Activated naive CD4-positive, alpha-beta T cell treated with anti-CD3 and anti-CD28 coated beads, Interleukin-2, amount 50 U/mL, for 16 hours (primary cell): ENCODE data around the gene SARS2.
"Not testable (repeated sequence)": the region's sequence is repeated elsewhere in the genome, so short reads cannot be mapped to it uniquely, and the experiment has no call there.

Source experiments
- DNase-seq: peaks from one replicate; pipeline ENCODE4 v3.0.0-alpha.2; 2020

SARS2 gene

DNA sequence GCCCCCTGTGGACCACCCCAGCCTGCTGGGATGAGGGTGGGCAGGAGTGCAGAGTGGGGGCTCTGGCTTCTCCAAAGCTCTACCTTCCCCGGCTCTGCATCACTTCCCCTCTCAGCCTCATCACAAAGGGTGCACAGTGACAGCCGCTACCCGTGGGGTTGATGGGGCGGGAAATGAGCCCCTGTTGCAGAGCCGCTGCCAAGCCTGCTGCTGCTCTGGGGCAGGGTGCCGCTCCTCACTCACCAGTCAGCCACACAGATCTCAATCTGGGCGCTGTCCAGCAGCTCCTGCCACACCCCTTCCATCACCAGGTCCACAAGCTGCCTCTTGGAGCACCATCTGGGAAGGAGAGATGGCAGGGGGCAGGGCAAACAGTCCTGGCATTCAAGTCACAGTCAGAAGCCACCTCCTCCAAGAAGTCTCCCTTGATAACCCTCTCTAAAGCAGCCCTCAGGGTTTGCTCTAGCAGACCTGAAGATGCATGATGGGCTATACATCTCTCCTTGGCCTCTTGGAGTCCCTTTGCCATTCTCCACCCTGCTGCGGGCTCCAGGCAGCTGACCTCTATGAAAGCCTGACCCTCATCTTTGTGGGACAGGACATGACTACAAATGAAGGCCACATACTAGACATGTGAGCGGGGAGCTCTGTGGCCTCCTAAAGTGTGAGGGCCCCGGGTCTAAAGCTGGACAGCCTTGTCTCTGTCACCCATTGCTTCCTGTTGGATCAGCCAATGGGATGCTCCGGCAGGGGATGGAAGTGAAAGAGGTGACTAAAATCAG, 15.9 kb upstream of the SARS2 start:
- no peak for DNase-seq

- DNase-seq: no peak
Observed at GRCh38 chr19:38945562-38946228, 15.1 kb upstream of the SARS2 start.

DNA sequence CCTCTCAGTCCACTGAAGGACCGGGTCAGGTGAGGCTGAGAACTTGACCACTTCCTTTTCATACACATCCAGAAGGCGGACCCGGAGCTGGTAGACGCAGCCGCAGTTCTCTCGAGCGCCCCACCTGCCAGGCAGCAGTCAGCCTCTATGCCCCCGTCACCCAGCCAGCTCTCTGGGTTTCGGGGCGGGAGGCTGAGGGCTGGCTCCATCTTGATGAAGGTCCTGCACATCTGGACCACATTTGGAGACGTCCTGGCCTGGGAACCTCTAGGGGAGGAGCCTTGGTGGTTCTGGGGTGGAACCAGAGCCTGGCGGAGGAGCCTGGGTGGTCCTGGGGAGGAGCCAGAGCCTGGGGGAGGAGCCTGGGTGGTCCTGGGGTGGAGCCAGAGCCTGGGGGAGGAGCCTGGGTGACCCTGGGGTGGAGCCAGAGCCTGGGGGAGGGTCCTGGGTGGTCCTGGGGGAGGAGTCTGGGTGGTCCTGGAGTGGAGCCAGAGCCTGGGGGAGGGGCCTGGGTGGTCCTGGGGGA, 14.5 kb upstream of the SARS2 start:
- no peak for DNase-seq

- DNase-seq: no peak
Observed at GRCh38 chr19:38942471-38943181, 12.1 kb upstream of the SARS2 start.

- DNase-seq: no peak
Observed at GRCh38 chr19:38941979-38942378, 11.4 kb upstream of the SARS2 start.

- DNase-seq: not testable (repeated sequence)
Observed at GRCh38 chr19:38941466-38941865, 10.9 kb upstream of the SARS2 start.

GRCh38 chr19:38939957-38940356, 9.4 kb upstream of the SARS2 start:
- DNase-seq: no peak

DNA sequence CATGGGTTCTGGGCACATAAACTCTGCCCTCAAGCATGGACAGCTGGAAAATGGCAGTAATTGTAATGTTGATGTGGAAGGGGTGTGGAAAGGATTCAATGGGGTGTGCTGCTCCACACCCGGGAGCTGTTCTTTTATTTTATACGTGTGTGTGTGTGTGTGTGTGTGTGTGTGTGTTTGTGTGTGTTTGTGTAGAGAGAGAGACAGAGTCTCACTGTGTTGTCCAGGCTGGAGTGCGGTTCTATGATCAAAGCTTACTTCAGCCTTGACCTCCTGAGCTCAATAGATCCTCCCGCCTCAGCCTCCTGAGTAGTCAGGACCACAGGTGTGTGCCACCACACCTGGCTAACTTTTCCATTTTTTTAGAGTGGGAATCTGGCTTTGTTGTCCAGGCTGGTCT, 3.0 kb upstream of the SARS2 start:
- DNase-seq: no peak

GRCh38 chr19:38932425-38933179, 2.0 kb upstream of the SARS2 start:
- peak; percentile 34 for DNase-seq

DNA sequence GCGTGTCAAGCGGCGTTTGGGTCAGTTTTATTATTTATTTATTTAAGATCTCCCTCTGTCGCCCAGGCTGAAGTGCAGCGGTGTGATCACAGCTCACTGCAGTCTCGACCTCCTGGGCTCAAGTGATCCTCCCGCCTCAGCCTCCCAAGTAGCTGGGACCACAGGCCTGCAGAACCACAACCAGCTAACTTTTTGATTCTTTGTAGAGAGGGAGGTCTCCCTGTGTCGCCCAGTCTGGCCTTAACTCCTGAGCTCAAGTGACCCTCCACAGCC, 894 bp upstream of the SARS2 start:
- DNase-seq: no peak

DNA sequence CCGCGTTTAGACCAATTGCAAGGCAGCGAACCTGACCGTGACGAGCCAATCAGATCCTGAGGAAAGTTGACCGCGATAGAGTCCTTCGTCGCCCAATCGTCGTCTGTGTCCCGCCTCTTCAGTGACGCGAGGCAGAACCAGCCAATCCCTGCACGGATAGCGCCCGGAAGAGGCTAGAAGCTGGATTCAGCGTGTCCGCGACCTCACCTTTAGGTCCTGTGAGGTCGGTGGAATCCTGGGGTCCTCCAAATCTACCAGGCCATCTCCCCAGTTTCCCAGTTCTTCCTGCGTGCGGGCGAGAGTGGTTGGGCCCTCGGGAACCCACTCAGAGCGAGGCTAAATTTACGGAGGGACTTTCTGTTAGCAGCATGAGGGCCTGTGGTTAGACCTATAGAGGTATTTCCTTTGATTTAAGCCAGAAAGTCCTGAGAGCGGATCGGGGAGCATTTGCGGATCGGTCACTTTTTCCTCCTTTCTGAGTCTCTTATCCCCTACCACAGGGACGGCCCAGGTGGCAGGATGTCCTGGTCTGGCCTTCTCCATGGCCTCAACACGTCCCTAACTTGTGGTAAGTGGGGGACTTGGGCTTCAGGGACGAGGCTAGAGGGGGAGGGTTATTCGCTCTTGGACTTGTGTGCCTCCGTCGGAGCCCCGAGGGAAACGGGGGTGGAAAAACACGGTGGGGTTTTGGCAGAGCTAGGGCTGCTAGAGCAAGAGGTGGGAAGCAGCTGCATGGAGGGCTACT, 385 bp upstream of the SARS2 start, which contains the start of gene MRPS12:
TSS of gene MRPS12 (plus strand) at position 169 of the 745 bp plus-strand sequence. CDS start at position 520, 351 bp downstream.
- DNase-seq: peak; percentile 99

GRCh38 chr19:38928391-38929001, 2.1 kb downstream of the SARS2 start:
- no peak for DNase-seq

GRCh38 chr19:38924388-38924787, 6.2 kb downstream of the SARS2 start:
- no peak for DNase-seq

GRCh38 chr19:38922482-38922881, 8.1 kb downstream of the SARS2 start:
- no peak for DNase-seq

DNA sequence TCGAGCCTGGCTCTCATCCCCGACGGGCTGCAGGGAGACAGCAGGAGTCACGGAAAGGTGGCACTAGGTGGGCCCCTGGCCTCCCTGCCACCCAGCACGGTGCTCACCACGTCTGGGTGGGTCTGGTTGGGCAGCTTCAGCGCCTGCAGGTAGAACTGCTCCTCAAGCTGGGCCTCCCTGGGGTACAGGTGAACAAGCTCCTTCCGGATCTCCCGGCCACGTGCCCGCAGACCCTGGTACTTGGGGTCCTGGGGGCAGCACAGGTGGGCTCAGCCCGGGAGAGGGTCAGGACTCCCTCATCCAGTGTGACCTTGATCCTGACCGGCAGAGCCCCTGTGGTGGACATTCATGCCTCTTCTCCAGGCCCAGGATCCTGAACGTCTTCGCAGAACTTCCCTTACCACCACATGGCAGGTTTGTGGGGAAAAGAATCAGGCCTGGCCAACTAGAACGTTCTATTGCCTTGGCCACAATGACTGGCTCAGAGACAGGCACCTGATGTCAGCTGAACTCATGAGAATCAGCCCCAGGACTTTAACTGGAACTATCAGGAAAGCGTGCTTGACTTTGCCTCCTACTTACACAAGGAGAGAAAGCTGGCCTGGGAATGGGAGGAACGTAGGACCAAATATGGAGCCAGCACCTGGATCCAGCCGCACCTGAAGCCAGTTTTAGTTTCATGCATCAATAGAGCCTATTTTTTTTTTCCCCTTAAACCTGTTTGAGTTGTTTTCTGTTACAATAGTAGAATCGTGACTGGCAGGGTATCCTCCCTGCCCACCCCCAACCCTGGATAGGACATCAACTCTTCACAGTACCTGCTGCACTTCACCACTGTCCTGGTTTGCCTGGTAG, 8.9 kb downstream of the SARS2 start:
- no peak for DNase-seq

DNA sequence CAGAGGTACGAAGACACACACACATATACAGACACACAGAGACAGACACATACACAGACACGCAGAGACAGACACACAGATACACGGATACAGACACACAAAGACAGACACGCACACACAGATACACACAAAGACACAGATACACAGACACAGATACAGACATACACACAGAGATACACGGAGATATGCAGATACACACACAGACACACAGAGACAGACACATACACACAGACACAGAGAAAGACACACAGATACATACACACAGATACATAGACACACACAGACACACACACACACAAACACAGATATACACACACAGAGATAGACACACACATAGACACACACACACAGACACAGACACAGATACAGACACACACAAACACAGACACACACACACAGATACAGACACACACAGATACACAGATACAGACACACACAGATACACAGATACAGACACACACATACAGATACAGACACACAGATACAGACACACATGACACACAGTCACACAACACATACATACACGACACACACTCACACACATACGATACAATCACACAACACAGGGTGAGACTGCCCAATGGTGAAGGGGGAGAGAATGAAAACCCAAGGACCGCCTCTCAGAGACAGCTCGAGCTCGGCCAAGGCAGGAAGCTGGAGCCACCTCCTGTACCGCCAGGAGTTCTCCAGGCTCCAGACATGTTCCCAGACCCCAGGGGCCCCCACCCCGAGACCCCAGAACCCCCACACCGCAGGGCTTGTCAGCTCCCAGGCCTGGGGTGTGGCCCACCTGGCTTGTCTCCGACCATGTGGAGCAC, 9.8 kb downstream of the SARS2 start:
- DNase-seq: no peak

DNA sequence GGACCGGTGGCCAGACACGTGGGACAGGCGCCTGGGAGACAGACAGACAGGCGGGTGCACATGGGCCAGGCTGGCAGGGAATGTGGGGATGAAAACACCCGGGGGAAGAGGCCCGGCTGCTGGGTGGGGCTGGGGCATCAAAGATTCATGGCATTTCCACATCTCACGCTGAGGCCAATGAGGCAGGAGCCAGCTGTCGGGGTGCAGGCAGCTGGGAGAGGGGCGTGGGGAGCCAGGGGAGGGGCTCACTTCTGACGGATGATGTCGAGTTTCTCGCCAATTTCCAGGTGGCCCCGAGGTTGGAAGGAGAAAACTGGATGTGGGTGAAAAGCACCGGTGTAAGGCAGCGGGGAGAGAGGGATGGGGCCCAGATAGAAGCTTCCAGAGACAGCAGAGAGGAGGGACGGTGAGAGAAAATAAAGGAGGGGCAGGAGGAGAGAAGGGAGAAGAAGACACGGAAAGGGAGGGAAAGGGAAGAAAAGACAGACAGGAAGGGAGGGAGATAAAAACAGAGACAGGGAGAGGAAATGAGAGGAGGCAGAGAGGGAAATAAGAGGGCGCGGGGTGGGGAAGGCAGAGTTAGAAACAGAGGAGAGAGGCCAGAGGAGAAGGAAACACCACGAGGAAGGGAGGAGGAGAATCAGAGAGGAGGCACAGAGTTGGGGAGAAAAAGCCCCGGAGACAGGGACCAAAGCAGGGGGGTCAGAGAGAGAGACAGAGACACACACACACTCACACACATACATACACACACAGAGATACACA, 10.5 kb downstream of the SARS2 start:
- no peak for DNase-seq

DNA sequence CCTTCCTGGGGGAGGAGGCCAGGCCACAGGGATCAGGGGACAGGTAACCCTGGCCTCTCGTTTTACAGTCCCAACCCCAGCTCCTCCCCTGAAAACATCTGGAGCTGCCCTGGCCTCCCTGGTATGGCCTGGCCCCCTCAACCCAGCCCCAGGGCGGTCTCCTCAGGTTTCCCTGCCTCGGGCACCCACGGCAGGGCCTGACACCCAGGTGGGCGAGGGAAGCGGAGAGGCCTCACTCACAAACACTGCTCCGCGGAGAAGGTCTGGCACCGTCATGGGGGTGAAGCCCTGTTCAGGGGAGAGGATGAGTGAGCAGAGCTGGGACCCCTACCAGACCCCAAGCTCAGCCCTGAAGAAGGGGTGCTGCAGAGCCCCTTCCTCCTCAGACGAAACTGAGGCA, 12.0 kb downstream of the SARS2 start:
- no peak for DNase-seq

- DNase-seq: no peak
Observed at GRCh38 chr19:38917921-38918491, 12.6 kb downstream of the SARS2 start.
